AG04449 (cell line): ENCODE data around the gene VIPR2.

Source experiments
- CTCF ChIA-PET: fragments of 350-600 bp; formaldehyde crosslinking; extraction: SDS; loops from one replicate; lab custom pipeline; 2021; ENCODE audit warnings: antibody characterized with exemption; lab: Yijun Ruan, JAX
- POLR2A ChIA-PET: fragments of 400-600, 350-600 bp; formaldehyde crosslinking; extraction: SDS; loops from one replicate; lab custom pipeline; 2020; ENCODE audit warnings: antibody characterized with exemption, inconsistent platforms; lab: Yijun Ruan, JAX
- DNase-seq: peaks from one replicate; pipeline ENCODE4 v3.0.0-alpha.2; 2010; ENCODE audit warnings: low read depth, low spot score
- H3K4me3 ChIP-seq: 2 replicates; pipeline ENCODE4 v1.5.1; 2011; ENCODE audit warnings: low read depth, mild to moderate bottlenecking, control low read depth, low read length
- TF ChIP-seq, protein P1 (sequence below): IDR thresholded peaks from one replicate; pipeline ENCODE4 v1.5.1; 2011; ENCODE audit warnings: mild to moderate bottlenecking, moderate library complexity, low read length, control low read depth, inconsistent platforms; ENCODE audit not compliant: insufficient read depth; ENCODE audit errors: missing control alignments

The VIPR2 gene

DNA sequence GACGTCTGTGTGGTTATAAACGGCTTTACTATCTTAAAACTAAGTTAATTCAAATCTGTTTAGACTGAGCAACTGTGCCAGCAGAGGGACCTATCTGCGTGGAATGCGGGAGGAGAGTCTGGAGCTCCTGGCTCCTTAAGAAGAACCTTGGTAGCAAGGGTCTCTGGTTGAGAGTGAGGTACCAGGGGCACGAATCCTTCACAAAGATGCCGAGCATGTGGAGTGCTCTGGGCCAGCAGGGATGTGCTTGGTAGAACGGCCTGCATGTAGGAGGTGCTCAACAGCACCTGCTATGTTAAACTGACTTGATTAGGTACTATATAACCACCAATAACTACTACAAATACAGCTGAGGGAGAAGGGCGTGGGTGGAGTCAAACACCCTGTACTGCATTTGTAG is 102.6 kb downstream of the VIPR2 start:
- CTCF ChIA-PET, result no interaction called here
- H3K4me3 ChIP-seq, result no peak overlapping the region
- POLR2A ChIA-PET, result no interaction called here
- no peak for DNase-seq
- TF ChIP-seq, protein P1, sequence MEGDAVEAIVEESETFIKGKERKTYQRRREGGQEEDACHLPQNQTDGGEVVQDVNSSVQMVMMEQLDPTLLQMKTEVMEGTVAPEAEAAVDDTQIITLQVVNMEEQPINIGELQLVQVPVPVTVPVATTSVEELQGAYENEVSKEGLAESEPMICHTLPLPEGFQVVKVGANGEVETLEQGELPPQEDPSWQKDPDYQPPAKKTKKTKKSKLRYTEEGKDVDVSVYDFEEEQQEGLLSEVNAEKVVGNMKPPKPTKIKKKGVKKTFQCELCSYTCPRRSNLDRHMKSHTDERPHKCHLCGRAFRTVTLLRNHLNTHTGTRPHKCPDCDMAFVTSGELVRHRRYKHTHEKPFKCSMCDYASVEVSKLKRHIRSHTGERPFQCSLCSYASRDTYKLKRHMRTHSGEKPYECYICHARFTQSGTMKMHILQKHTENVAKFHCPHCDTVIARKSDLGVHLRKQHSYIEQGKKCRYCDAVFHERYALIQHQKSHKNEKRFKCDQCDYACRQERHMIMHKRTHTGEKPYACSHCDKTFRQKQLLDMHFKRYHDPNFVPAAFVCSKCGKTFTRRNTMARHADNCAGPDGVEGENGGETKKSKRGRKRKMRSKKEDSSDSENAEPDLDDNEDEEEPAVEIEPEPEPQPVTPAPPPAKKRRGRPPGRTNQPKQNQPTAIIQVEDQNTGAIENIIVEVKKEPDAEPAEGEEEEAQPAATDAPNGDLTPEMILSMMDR, result no peak

DNA sequence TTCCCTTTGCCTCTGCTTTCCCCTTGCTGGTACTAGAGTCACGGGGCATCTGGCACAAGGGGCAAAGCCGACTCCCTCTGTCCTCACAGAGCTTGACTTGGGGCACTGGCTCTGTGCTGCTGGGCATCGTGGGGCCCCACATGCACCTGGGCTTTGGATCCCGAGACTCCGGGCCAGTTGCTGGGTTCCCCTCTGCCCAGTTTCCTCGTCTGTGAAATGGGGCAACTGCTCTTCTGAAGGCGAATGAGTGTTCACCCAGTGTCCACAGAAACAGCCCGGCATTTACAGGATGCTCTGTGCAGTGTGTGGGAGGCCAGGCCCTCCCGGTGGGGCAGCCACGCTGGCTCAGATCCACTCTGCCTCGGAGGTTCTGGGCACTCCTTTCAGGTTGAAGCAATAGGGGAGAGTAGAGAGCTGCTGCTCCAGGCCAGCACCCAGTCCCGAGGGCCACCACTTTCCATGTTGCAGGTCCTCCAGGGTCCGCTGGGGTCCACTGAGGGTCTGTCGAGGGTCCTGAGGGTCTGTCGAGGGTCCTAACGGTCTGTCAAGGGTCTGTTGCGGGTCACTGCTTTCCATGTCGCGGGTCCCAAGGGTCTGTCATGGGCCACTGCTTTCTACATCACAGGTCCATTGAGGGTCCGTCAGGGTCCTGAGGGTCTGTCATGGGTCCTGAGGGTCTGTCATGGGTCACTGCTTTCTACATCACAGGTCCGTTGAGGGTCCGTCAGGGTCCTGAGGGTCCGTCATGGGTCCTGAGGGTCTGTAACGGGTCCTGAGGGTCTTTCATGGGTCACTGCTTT is 103.6 kb downstream of the VIPR2 start:
- H3K4me3 ChIP-seq, result no peak overlapping the region
- POLR2A ChIA-PET, result no interaction called here
- CTCF ChIA-PET, result no interaction called here

DNA sequence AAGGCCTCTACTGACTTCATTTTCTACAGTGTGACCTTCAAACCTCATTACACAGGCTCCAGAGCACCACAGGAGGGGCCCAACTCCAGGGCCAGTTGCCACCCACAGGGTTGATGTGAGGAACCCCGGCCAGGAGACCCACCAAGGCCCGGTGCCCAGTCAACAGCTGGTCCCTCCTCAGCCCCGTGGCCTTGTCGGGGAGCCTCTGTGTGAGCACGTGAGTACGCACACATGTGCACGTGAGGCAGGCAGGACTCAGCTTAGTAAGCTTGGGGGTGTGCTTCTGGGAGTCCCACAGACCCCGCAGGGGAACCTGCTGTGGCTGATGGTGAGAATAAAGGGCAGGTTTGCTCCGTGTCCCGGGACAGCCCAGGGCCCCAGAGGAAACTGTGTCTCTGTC is 104.5 kb downstream of the VIPR2 start:
- H3K4me3 ChIP-seq, result no peak overlapping the region
- TF ChIP-seq, protein P1, result no peak
- CTCF ChIA-PET, result no interaction called here
- POLR2A ChIA-PET, result no interaction called here
- DNase-seq, result no peak

More for the DNA sequence above, 103.6 kb downstream of the VIPR2 start:
- DNase-seq, result no peak
- TF ChIP-seq, protein P1, result no peak

DNA sequence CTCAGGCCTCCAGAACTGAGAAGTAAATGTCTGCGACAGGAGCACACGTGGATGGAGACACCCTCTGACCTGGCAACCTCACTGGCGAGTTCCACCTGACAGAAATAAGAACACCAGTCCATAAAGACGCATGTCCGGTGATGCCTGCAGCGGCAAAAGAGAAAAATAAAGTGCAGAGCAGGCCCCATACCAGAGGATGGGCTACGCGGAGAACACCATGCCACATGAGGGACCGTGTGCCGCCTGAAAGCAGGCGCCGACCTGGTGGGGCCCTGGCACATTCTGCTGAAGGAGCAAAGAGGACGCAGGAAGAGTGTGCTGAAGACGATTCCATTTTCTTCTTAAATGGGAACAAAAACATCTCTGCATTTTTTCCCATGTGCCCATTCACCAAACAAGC is 105.0 kb downstream of the VIPR2 start:
- CTCF ChIA-PET, result no interaction called here
- TF ChIP-seq, protein P1, result no peak
- DNase-seq, result no peak
- no peak overlapping the region for H3K4me3 ChIP-seq
- POLR2A ChIA-PET, result no interaction called here

DNA sequence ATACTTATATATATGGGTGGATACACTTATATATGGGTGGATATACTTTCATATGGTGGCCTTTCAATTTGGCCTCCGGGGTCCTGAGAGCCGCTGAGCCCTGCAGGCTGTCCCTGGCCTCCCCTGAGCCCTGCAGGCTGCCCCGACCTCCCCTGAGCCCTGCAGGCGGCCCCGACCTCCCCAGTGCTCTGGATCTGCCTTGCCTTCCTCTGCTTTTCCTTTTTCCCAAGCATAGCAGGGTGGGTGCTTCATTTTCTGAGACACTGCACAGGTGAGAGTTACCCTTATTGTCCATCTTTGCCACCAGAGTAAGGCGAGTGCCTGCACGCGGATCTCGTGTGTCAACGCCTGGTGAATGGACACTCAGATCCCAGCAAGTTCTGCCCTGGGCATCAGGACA is 106.6 kb downstream of the VIPR2 start:
- TF ChIP-seq, protein P1, result no peak
- ChIA-PET POLR2A (no interaction called here), CTCF (no interaction called here)
- no peak overlapping the region for H3K4me3 ChIP-seq
- DNase-seq, result no peak

DNA sequence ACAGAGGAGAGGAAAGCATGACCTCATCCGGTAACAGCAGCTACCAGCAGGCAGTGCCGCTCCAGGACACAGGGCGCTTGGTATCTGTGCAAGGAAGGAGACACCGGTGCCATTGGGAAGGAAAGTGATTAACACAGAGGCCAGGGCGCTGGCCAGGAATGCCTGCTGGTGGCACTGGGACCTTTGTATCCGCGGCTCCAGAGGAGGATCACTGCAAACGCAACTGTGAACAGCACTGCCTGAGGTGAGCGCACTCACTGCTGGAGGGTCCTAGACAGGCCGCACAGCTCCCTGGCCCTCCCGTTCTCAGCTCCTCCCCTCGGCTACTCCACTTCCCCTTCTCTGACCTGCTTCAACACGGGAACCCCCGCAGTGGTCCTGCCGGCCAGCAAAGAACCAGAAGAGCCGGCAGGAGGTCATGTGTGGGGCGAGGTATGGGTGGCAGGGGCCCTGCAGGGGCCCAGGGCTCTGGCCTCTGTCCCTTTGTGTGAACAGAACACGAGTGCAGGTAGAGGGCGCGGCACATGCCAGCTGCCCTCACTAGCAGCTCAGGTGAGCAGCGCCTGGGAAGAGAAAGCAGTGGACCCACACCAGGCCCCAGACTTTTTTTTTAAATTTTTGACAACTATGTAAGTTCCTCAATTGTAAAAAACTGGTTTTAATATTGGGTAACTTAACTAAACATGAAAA is 107.6 kb downstream of the VIPR2 start:
- no peak overlapping the region for H3K4me3 ChIP-seq
- TF ChIP-seq, protein P1, result no peak
- ChIA-PET CTCF (no interaction called here), POLR2A (no interaction called here)
- no peak for DNase-seq
